Ishikawa (cell line): Measurements from ENCODE around the gene DET1.

Source experiments
- CEBPB ChIP-seq: IDR thresholded peaks from 2 replicates; pipeline ENCODE4 v1.6.1; 2012
- CREB1 ChIP-seq: IDR thresholded peaks from 2 replicates; pipeline ENCODE4 v1.6.1; 2012; ENCODE audit warnings: low read depth
- EGR1 ChIP-seq: IDR thresholded peaks from 2 replicates; pipeline ENCODE4 v1.6.1; 2012
- EP300 ChIP-seq: IDR thresholded peaks from 2 replicates; pipeline ENCODE4 v1.6.1; 2012; ENCODE audit warnings: borderline replicate concordance
- FOXM1 ChIP-seq: IDR thresholded peaks from 2 replicates; pipeline ENCODE4 v1.6.1; 2012; ENCODE audit warnings: low read depth, borderline replicate concordance
- MAX ChIP-seq: IDR thresholded peaks from 2 replicates; pipeline ENCODE4 v1.6.1; 2012
- NFIC ChIP-seq: IDR thresholded peaks from 2 replicates; pipeline ENCODE4 v1.6.1; 2012
- RAD21 ChIP-seq: IDR thresholded peaks from 2 replicates; pipeline ENCODE4 v1.6.1; 2012; ENCODE audit warnings: low read depth
- REST ChIP-seq: IDR thresholded peaks from 2 replicates; pipeline ENCODE4 v1.6.1; 2012; ENCODE audit warnings: low read depth, mild to moderate bottlenecking
- TAF1 ChIP-seq: IDR thresholded peaks from 2 replicates; pipeline ENCODE4 v1.6.1; 2012; ENCODE audit warnings: low read depth, mild to moderate bottlenecking
- TCF12 ChIP-seq: IDR thresholded peaks from 2 replicates; pipeline ENCODE4 v1.6.1; 2012; ENCODE audit warnings: low read depth
- TEAD4 ChIP-seq: IDR thresholded peaks from 2 replicates; pipeline ENCODE4 v1.6.1; 2012
- USF1 ChIP-seq: IDR thresholded peaks from 2 replicates; pipeline ENCODE4 v1.6.1; 2012
- YY1 ChIP-seq: IDR thresholded peaks from 2 replicates; pipeline ENCODE4 v1.6.1; 2012; ENCODE audit warnings: low read depth
- ZBTB7A ChIP-seq: IDR thresholded peaks from 2 replicates; pipeline ENCODE4 v1.6.1; 2012; ENCODE audit warnings: low read depth

DET1 gene

GRCh38 chr15:88470625-88471372, 75.7 kb downstream of the DET1 start:
- TF ChIP-seq CEBPB (no peak), EP300 (no peak)

GRCh38 chr15:88469321-88469720, 77.2 kb downstream of the DET1 start:
- TF ChIP-seq EGR1 (no peak), MAX (no peak), FOXM1 (no peak), REST (no peak), TCF12 (no peak), NFIC (no peak), YY1 (no peak), EP300 (no peak), CEBPB (no peak), TAF1 (no peak), RAD21 (no peak), USF1 (no peak), TEAD4 (no peak), CREB1 (no peak), ZBTB7A (no peak)

- no peak for TF ChIP-seq FOXM1
- no peak for TF ChIP-seq YY1
- no peak for TF ChIP-seq TEAD4
- TF ChIP-seq EGR1 = no peak
- TF ChIP-seq REST = no peak
- TF ChIP-seq NFIC = no peak
- no peak for TF ChIP-seq EP300
- TF ChIP-seq TCF12 = no peak
These were observed 78.4 kb downstream of the DET1 start for GRCh38 chr15:88467935-88468528.

GRCh38 chr15:88467073-88467934, 79.2 kb downstream of the DET1 start, which contains the start of the genes MRPL46 and MRPS11:
Gene MRPL46 (minus strand): TSS chr15:88467388. CDS start chr15:88467377, 11 bp downstream.
Gene MRPS11 (plus strand): TSS chr15:88467708. CDS start chr15:88467718, 10 bp downstream.
- TF ChIP-seq YY1 = peak; percentile 99
- TF ChIP-seq TCF12 = peak; percentile 45; the same call in 1 of the 2 replicates
- TF ChIP-seq CEBPB = no peak
- no peak for TF ChIP-seq ZBTB7A
- peak; percentile 61 for TF ChIP-seq CREB1
- TF ChIP-seq TAF1 = peak; percentile 96
- TF ChIP-seq FOXM1 = 0 out of 2 replicates have a peak, but pooled peaks have one; percentile 29
- TF ChIP-seq NFIC = no peak; the same call in 1 of the 2 replicates
- no peak for TF ChIP-seq TEAD4
- peak; percentile 63; the same call in 1 of the 2 replicates for TF ChIP-seq EP300
- TF ChIP-seq EGR1 = peak; percentile 66
- no peak for TF ChIP-seq USF1
- no peak for TF ChIP-seq RAD21
- TF ChIP-seq MAX = peak; percentile 74
- TF ChIP-seq REST = no peak
